Gastrocnemius medialis (tissue), 4 donors: ENCODE results near the gene ASB13.

ENCODE experiments used
- POLR2A ChIP-seq, 2 donors: fragments of 450-650 bp; IDR thresholded peaks; one replicate each; pipeline ENCODE4 v1.6.1; 2017; ENCODE audit warnings: antibody characterized with exemption in 2 of 2, mild to moderate bottlenecking in 2 of 2, moderate library complexity in 2 of 2
- TF ChIP-seq, protein P1 (sequence below), 5 experiments: fragments of 450-650 bp in 3 of 5; fragments of 200-600 bp in 2 of 5; sonication (generic) in 2 of 5; IDR thresholded peaks in 4 of 5; conservative IDR thresholded peaks in 1 of 5; 1 replicate in 4 of 5; 2 replicates in 1 of 5; pipeline ENCODE4 v1.5.1; 2016 to 2019; ENCODE audit warnings: antibody characterized with exemption in 5 of 5, mild to moderate bottlenecking in 3 of 5, moderate library complexity in 3 of 5

DNA sequence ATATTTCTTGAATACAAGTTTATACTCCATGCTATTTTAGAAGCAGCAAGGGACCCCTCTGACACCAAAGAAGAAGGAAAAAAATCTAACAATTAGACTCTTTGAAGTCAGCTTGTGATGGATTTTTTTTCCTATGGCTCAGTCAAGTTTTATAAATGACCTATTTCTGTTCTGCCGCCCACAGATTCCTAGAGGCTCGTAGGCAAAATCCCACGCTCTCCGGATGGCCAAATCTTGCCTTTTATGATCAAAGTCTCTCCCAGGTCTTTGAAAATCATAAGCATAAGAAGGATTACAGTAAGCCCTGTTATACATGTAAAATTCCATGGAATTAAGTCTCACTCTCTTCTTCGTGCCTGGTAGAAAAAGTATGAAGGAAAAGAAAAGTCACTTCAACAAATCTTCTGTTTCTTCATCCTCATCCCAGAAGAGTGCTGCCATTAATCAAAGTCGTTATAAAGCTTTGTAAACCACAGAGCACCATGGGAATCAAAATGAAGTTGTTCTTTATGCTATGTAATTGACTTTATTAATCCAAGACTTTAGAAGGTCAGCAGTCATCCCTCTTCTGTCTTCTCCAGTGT, 33.1 kb downstream of the ASB13 start:
- no peak for TF ChIP-seq POLR2A (IDR thresholded peaks at IDR 0.05)
- TF ChIP-seq, protein P1, sequence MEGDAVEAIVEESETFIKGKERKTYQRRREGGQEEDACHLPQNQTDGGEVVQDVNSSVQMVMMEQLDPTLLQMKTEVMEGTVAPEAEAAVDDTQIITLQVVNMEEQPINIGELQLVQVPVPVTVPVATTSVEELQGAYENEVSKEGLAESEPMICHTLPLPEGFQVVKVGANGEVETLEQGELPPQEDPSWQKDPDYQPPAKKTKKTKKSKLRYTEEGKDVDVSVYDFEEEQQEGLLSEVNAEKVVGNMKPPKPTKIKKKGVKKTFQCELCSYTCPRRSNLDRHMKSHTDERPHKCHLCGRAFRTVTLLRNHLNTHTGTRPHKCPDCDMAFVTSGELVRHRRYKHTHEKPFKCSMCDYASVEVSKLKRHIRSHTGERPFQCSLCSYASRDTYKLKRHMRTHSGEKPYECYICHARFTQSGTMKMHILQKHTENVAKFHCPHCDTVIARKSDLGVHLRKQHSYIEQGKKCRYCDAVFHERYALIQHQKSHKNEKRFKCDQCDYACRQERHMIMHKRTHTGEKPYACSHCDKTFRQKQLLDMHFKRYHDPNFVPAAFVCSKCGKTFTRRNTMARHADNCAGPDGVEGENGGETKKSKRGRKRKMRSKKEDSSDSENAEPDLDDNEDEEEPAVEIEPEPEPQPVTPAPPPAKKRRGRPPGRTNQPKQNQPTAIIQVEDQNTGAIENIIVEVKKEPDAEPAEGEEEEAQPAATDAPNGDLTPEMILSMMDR (IDR thresholded peaks at IDR 0.05 in 4 of 5, conservative IDR thresholded peaks at IDR 0.05 in 1 of 5) = no peak
